DMS53 treated with DMSO at 0.1 percent for 48 hours (cell line): ENCODE measurements around the gene EIF3K.
"Not testable (repeated sequence)": the region's sequence is repeated elsewhere in the genome, so short reads cannot be mapped to it uniquely, and the experiment has no call there.

Experiments
- DNase-seq: peaks from one replicate; lab custom pipeline; 2025; ENCODE audit not compliant: unreplicated experiment; lab: John Stamatoyannopoulos, UW

Gene EIF3K

GRCh38 chr19:38617764-38618589, 1.0 kb upstream of the EIF3K start, which contains the start of gene MAP4K1:
TSS of gene MAP4K1 (minus strand) at chr19:38617953. CDS start at chr19:38617895, 58 bp downstream.
- DNase-seq, result peak; percentile 73

GRCh38 chr19:38619361-38620174, 580 bp downstream of the EIF3K start:
- DNase-seq, result no peak

GRCh38 chr19:38624822-38625221, 5.8 kb downstream of the EIF3K start:
- no peak for DNase-seq

- DNase-seq, result no peak
Measured at GRCh38 chr19:38626401-38626800, 7.4 kb downstream of the EIF3K start.

GRCh38 chr19:38629568-38629967, 10.6 kb downstream of the EIF3K start:
- no peak for DNase-seq

- DNase-seq, result not testable (repeated sequence)
Measured at GRCh38 chr19:38631301-38631700, 12.3 kb downstream of the EIF3K start.

GRCh38 chr19:38631811-38632475, 13.0 kb downstream of the EIF3K start:
- DNase-seq, result not testable (repeated sequence)

GRCh38 chr19:38632476-38633213, 13.7 kb downstream of the EIF3K start:
- DNase-seq, result no peak

- DNase-seq, result peak; percentile 52
Measured at GRCh38 chr19:38634757-38635482, 15.9 kb downstream of the EIF3K start.

- no peak for DNase-seq
Measured at GRCh38 chr19:38635483-38636399, 16.8 kb downstream of the EIF3K start.

GRCh38 chr19:38638461-38638860, 19.5 kb downstream of the EIF3K start:
- no peak for DNase-seq

GRCh38 chr19:38639679-38640078, 20.7 kb downstream of the EIF3K start:
- DNase-seq, result no peak

GRCh38 chr19:38640368-38640767, 21.4 kb downstream of the EIF3K start:
- DNase-seq, result no peak

- no peak for DNase-seq
Measured at GRCh38 chr19:38642176-38642575, 23.2 kb downstream of the EIF3K start.

- no peak for DNase-seq
Measured at GRCh38 chr19:38644719-38645118, 25.7 kb downstream of the EIF3K start.

- DNase-seq, result peak; percentile 97
Measured at GRCh38 chr19:38647368-38647965, 28.5 kb downstream of the EIF3K start, which contains the start of gene ACTN4. TSS of gene ACTN4 (plus strand) at chr19:38647649. CDS start at chr19:38647746, 97 bp downstream.

GRCh38 chr19:38647966-38648768, 29.2 kb downstream of the EIF3K start:
- no peak for DNase-seq
